Naive thymus-derived CD4-positive, alpha-beta T cell (primary cell): ENCODE results near the gene RNF145. TPM values are rescaled to one million over a fixed set of nuclear protein-coding genes. Genes with fewer than 3 reads are reported as not detected.

ENCODE experiments used
- ATAC-seq: fragments of 150-1000 bp; cut with Tn5 transposase; 2 replicates; pipeline ENCODE4 v1.10.0; 2021; ENCODE audit warnings: mild to moderate bottlenecking, moderate library complexity
- CTCF ChIA-PET: fragments of 350-600 bp; sonication (Branson Sonifier 250); formaldehyde crosslinking; loops from one replicate; lab custom pipeline; 2021; ENCODE audit warnings: antibody characterized with exemption; lab: Charles Lee
- POLR2A ChIA-PET: fragments of 350-600 bp; sonication (Branson Sonifier 250); formaldehyde crosslinking; loops from one replicate; lab custom pipeline; 2021; ENCODE audit warnings: antibody characterized with exemption, inconsistent platforms; lab: Charles Lee
- DNase-seq, 9 donors: peaks; one replicate each; pipeline versions ENCODE4 v3.0.0 to v3.0.0-alpha.2; 2020 to 2022; ENCODE audit warnings: mixed read lengths in 1 of 9
- H3K27ac ChIP-seq: one replicate; pipeline ENCODE4 v1.7.0; 2013; ENCODE audit warnings: mild to moderate bottlenecking, low read depth, low read length, moderate library complexity
- H3K27me3 ChIP-seq, 2 donors: one replicate each; pipeline ENCODE4 v1.7.0; 2013; ENCODE audit warnings: low read length in 2 of 2, mild to moderate bottlenecking in 2 of 2, moderate library complexity in 2 of 2; ENCODE audit not compliant: control insufficient read depth in 2 of 2, insufficient read depth in 2 of 2
- H3K36me3 ChIP-seq, 3 experiments: 1 replicate in 2 of 3; 2 replicates in 1 of 3; pipeline ENCODE4 v1.7.0; 2013; ENCODE audit warnings: low read length in 3 of 3, mild to moderate bottlenecking in 3 of 3, moderate library complexity in 1 of 3; ENCODE audit not compliant: insufficient read depth in 3 of 3, control insufficient read depth in 2 of 3
- H3K4me1 ChIP-seq, 2 donors: one replicate each; pipeline ENCODE4 v1.7.0; 2013; ENCODE audit warnings: low read length in 2 of 2, mild to moderate bottlenecking in 2 of 2, moderate library complexity in 1 of 2; ENCODE audit not compliant: control insufficient read depth in 2 of 2, insufficient read depth in 2 of 2
- H3K4me3 ChIP-seq: 2 replicates; pipeline ENCODE4 v1.7.0; 2013; ENCODE audit warnings: mild to moderate bottlenecking, low read length
- H3K9me3 ChIP-seq, 3 experiments: 1 replicate in 2 of 3; 2 replicates in 1 of 3; pipeline ENCODE4 v1.7.0; 2013; ENCODE audit warnings: low read length in 3 of 3; ENCODE audit not compliant: control insufficient read depth in 2 of 3
- H3K27ac Mint-ChIP-seq, 9 donors: one replicate each; pipeline ENCODE4 v1.8.0; 2020 to 2022; ENCODE audit warnings: mixed read lengths in 9 of 9, mild to moderate bottlenecking in 8 of 9, moderate library complexity in 5 of 9, inconsistent platforms in 2 of 9
- H3K27me3 Mint-ChIP-seq, 5 donors: one replicate each; pipeline ENCODE4 v1.8.0; 2021 to 2022; ENCODE audit warnings: mixed read lengths in 5 of 5, mild to moderate bottlenecking in 1 of 5
- H3K36me3 Mint-ChIP-seq, 5 donors: one replicate each; pipeline ENCODE4 v1.8.0; 2020 to 2022; ENCODE audit warnings: mixed read lengths in 5 of 5, mild to moderate bottlenecking in 3 of 5, inconsistent platforms in 1 of 5
- H3K4me1 Mint-ChIP-seq, 7 donors: one replicate each; pipeline ENCODE4 v1.8.0; 2020 to 2022; ENCODE audit warnings: mixed read lengths in 7 of 7, mild to moderate bottlenecking in 3 of 7, inconsistent platforms in 1 of 7
- H3K4me3 Mint-ChIP-seq, 10 donors: one replicate each; pipeline ENCODE4 v1.8.0; 2020 to 2022; ENCODE audit warnings: mild to moderate bottlenecking in 10 of 10, mixed read lengths in 10 of 10, moderate library complexity in 6 of 10, inconsistent platforms in 2 of 10
- H3K9me3 Mint-ChIP-seq, 11 donors: one replicate each; pipeline ENCODE4 v1.8.0; 2020 to 2022; ENCODE audit warnings: mixed read lengths in 11 of 11, mild to moderate bottlenecking in 4 of 11, inconsistent platforms in 1 of 11, moderate library complexity in 1 of 11
- intact Hi-C, 2 donors: fragments of 100-400 bp; cut with micrococcal nuclease; formaldehyde crosslinking; loops; one replicate each; pipeline ENCODE4 v1.15.1; 2023
- polyA plus RNA-seq, 2 donors: library from polyadenylated mRNA; unstranded; fragments of 300-500 nt; fragmentation: Illumina TruSeq; gene quantifications; one replicate each; pipeline ENCODE4 v1.2.3, GENCODE V29; 2021
- total RNA-seq, 6 experiments: library from RNA in 5 of 6; stranded (reverse) in 5 of 6; gene quantifications; 1 replicate in 5 of 6; 2 replicates in 1 of 6; pipeline ENCODE4 v1.2.3 and lab custom pipeline; 2021 to 2026

RNF145 gene
- total and polyA plus RNA-seq, 7 experiments from 2014 or later: 10.8 to 142 (median 64.4) TPM

DNA sequence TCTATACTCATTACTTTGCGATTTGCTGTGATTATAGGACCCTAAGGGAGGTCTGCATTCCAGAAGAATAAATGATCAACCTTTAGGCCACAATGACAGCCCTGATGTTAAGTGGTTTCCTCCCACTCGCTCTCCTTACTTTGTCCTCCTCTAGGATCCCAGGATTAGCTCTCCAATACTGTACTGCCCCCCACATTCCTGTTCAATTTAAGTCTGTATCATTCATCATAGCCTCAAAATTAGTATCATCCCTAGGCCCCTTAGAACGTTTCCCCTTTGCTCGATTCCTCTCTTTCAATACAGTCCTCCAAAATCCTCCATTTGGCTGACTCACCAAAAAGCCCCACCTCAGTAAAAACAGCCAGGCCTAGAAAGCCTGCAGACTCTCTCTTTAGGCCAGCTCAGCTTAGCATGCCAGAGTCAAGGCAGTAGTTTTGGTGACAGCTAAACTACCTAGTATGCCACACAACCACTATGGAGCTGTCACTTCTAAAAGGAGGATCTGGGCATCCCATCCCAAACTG lies 24.4 kb downstream of the RNF145 start:
- peaks cover 0 to 27% (median 13%) of the 10 kb centered on the region in 3 experiments for H3K36me3 ChIP-seq
- Mint-ChIP-seq H3K36me3 (peaks cover 0 to 35% (median 22%) of the 10 kb centered on the region in 5 donors), H3K4me1 (peaks cover 28 to 86% (median 79%) of the 10 kb centered on the region in 7 donors)

GRCh38 chr5:159184236-159184635 lies 25.1 kb downstream of the RNF145 start:
- Histone ChIP-seq H3K4me3 (no peak overlapping the region), H3K4me1 (peaks cover 0 to 14% of the 10 kb centered on the region in 2 donors), H3K36me3 (peaks cover 0 to 20% (median 7%) of the 10 kb centered on the region in 3 experiments), H3K27me3 (no peaks in the 10 kb centered on the region), H3K9me3 (no peaks in the 10 kb centered on the region), H3K27ac (no peak overlapping the region)
- Mint-ChIP-seq H3K4me3 (no peak overlapping the region), H3K27me3 (no peaks in the 10 kb centered on the region), H3K27ac (peak overlapping the region in 3 of 9 donors; percentile 46 to 84 (median 77)), H3K4me1 (peaks cover 30 to 86% (median 79%) of the 10 kb centered on the region in 7 donors), H3K9me3 (no peaks in the 10 kb centered on the region), H3K36me3 (peaks cover 0 to 30% (median 22%) of the 10 kb centered on the region in 5 donors)
- POLR2A ChIA-PET: no interaction called here
- CTCF ChIA-PET: no interaction called here
- no peak for DNase-seq
- no peak for ATAC-seq
- intact Hi-C loops: no loop called here

More for the DNA sequence above, 24.4 kb downstream of the RNF145 start:
- ChIA-PET POLR2A (interaction anchor here (1.6 kb wide), 1 partner anchor 13 kb away, joined by 3 read pairs; no protein-coding TSS in a partner anchor), CTCF (interaction anchor here (0.9 kb wide), 1 partner anchor 27 kb away, joined by 3 read pairs; no protein-coding TSS in a partner anchor)
- intact Hi-C loops: no loop called here
- Histone ChIP-seq H3K4me1 (peaks cover 0 to 11% of the 10 kb centered on the region in 2 donors), H3K9me3 (no peaks in the 10 kb centered on the region), H3K27ac (no peak overlapping the region), H3K4me3 (no peak overlapping the region), H3K27me3 (no peaks in the 10 kb centered on the region)
- ATAC-seq: peak; percentile 29
- H3K4me3 Mint-ChIP-seq: peak overlapping the region in 2 of 10 donors; percentile 4 to 50
- DNase-seq: no peak
- peak overlapping the region in 8 of 9 donors; percentile 14 to 88 (median 82) for H3K27ac Mint-ChIP-seq
- no peaks in the 10 kb centered on the region for H3K9me3 Mint-ChIP-seq
- H3K27me3 Mint-ChIP-seq: no peaks in the 10 kb centered on the region

DNA sequence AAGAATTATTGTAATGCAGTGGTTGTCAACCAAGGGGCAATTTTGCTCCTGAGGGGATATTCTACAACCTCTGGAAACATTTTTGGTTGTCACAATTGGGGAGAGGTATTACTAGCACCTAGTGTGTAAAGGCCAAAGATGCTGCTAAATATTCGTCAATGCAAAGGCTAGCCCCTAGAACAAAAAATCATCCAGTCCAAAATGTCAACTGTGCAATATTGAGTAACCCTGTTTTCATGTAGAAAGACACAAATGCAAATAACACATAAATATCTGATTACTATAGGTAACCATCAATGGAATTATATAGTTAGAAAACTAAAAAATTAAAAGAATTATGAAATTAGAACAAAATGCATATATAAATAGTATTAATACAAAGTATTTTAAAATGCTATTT lies 26.1 kb downstream of the RNF145 start:
- Mint-ChIP-seq H3K4me3 (no peak overlapping the region), H3K9me3 (no peaks in the 10 kb centered on the region), H3K27me3 (no peaks in the 10 kb centered on the region), H3K27ac (peak overlapping the region in 6 of 9 donors; percentile 3 to 84 (median 67)), H3K4me1 (peaks cover 29 to 90% (median 77%) of the 10 kb centered on the region in 7 donors), H3K36me3 (peaks cover 0 to 27% (median 24%) of the 10 kb centered on the region in 5 donors)
- Histone ChIP-seq H3K9me3 (no peaks in the 10 kb centered on the region), H3K27me3 (no peaks in the 10 kb centered on the region), H3K4me3 (no peak overlapping the region), H3K36me3 (peaks cover 0 to 19% (median 4%) of the 10 kb centered on the region in 3 experiments), H3K4me1 (peaks cover 0 to 14% of the 10 kb centered on the region in 2 donors), H3K27ac (peak overlapping the region; percentile 15)
- POLR2A ChIA-PET: no interaction called here
- no peak for ATAC-seq
- intact Hi-C loops: no loop called here
- no peak for DNase-seq
- CTCF ChIA-PET: no interaction called here

GRCh38 chr5:159182691-159183090 lies 26.7 kb downstream of the RNF145 start:
- Histone ChIP-seq H3K27me3 (no peaks in the 10 kb centered on the region), H3K9me3 (no peaks in the 10 kb centered on the region), H3K4me1 (peaks cover 0 to 14% of the 10 kb centered on the region in 2 donors), H3K36me3 (peaks cover 0 to 16% (median 4%) of the 10 kb centered on the region in 3 experiments), H3K4me3 (no peak overlapping the region), H3K27ac (no peak overlapping the region)
- DNase-seq: no peak
- no peak for ATAC-seq
- CTCF ChIA-PET: no interaction called here
- POLR2A ChIA-PET: no interaction called here
- Mint-ChIP-seq H3K27ac (peak overlapping the region in 4 of 9 donors; percentile 66 to 84 (median 72)), H3K27me3 (no peaks in the 10 kb centered on the region), H3K4me1 (peaks cover 26 to 87% (median 74%) of the 10 kb centered on the region in 7 donors), H3K4me3 (no peak overlapping the region), H3K36me3 (peaks cover 0 to 25% (median 22%) of the 10 kb centered on the region in 5 donors), H3K9me3 (no peaks in the 10 kb centered on the region)
- intact Hi-C loops: no loop called here

DNA sequence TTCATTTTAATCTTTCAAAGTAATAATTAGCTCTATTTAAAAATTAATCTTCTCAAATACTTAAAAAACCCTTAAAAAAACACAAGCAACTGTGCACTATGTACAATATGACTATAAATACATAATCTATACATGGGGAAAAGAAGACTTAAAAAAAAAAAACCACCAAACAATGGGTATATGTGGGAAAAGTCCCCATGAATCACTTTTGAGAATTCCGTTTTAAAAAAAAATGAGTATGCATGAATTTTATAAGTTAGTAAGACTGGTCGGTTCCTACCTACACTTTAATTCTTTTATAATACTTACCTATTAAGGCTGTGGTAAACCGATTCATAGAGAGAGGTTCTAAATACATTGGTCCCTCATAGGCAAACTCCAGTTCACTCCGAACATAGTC lies 27.7 kb downstream of the RNF145 start:
- no peaks in the 10 kb centered on the region for H3K9me3 Mint-ChIP-seq
- H3K4me3 ChIP-seq: no peak overlapping the region
- no peaks in the 10 kb centered on the region for H3K27me3 ChIP-seq
- H3K36me3 ChIP-seq: peaks cover 0 to 12% (median 10%) of the 10 kb centered on the region in 3 experiments
- peak overlapping the region in 1 of 10 donors; percentile 42 for H3K4me3 Mint-ChIP-seq
- no peaks in the 10 kb centered on the region for H3K9me3 ChIP-seq
- DNase-seq: no peak
- no peaks in the 10 kb centered on the region for H3K27me3 Mint-ChIP-seq
- ChIA-PET CTCF (no interaction called here), POLR2A (interaction anchor here (0.5 to 0.7 kb wide), 2 partner anchors 668 to 862 kb away, joined by 3 read pairs; no protein-coding TSS in a partner anchor)
- H3K27ac ChIP-seq: no peak overlapping the region
- intact Hi-C loops: no loop called here
- H3K4me1 Mint-ChIP-seq: peaks cover 25 to 93% (median 80%) of the 10 kb centered on the region in 7 donors
- peaks cover 0 to 26% (median 21%) of the 10 kb centered on the region in 5 donors for H3K36me3 Mint-ChIP-seq
- H3K4me1 ChIP-seq: peaks cover 0 to 14% of the 10 kb centered on the region in 2 donors
- ATAC-seq: no peak
- peak overlapping the region in 4 of 9 donors; percentile 50 to 91 (median 74) for H3K27ac Mint-ChIP-seq

DNA sequence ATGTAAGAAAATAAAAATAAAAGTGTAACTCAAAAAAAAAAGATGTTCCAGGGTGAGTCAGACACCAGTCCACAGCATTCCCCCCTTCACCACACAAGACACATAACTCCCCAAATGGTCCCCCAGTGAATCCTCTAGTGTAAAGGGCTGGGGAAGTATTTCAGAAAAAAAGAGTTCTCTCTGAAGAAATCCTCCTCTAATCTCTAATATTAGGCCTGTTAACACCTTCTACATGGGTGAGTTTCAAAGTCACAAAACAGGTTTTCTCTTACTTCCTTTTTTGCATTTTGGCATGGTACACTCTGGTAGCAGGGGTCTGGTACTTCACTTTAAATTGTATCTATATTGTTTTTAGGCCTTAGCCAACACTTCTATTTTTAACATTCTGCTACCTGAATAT lies 28.2 kb downstream of the RNF145 start:
- Mint-ChIP-seq H3K36me3 (peaks cover 0 to 25% (median 18%) of the 10 kb centered on the region in 5 donors), H3K9me3 (no peaks in the 10 kb centered on the region), H3K4me3 (peak overlapping the region in 4 of 10 donors; percentile 6 to 54 (median 45)), H3K27ac (peak overlapping the region in 7 of 9 donors; percentile 11 to 91 (median 65)), H3K27me3 (no peaks in the 10 kb centered on the region), H3K4me1 (peaks cover 22 to 93% (median 80%) of the 10 kb centered on the region in 7 donors)
- intact Hi-C loops: no loop called here
- peaks cover 0 to 12% (median 10%) of the 10 kb centered on the region in 3 experiments for H3K36me3 ChIP-seq
- POLR2A ChIA-PET: interaction anchor here (0.7 kb wide), 1 partner anchor 862 kb away, joined by 3 read pairs; no protein-coding TSS in a partner anchor
- CTCF ChIA-PET: no interaction called here
- no peak overlapping the region for H3K27ac ChIP-seq
- ATAC-seq (no peak), DNase-seq (no peak)
- no peaks in the 10 kb centered on the region for H3K9me3 ChIP-seq
- H3K27me3 ChIP-seq: no peaks in the 10 kb centered on the region
- H3K4me3 ChIP-seq: no peak overlapping the region
- peaks cover 0 to 17% of the 10 kb centered on the region in 2 donors for H3K4me1 ChIP-seq
